Ammon's horn (tissue), 1 donor: Measurements from ENCODE around the gene COMMD10.
"Not testable (repeated sequence)": the region's sequence is repeated elsewhere in the genome, so short reads cannot be mapped to it uniquely, and the experiment has no call there.

Experiments
- DNase-seq: peaks from one replicate; pipeline ENCODE4 v3.0.0-alpha.2; 2016; ENCODE audit warnings: low spot score

COMMD10 gene

DNA sequence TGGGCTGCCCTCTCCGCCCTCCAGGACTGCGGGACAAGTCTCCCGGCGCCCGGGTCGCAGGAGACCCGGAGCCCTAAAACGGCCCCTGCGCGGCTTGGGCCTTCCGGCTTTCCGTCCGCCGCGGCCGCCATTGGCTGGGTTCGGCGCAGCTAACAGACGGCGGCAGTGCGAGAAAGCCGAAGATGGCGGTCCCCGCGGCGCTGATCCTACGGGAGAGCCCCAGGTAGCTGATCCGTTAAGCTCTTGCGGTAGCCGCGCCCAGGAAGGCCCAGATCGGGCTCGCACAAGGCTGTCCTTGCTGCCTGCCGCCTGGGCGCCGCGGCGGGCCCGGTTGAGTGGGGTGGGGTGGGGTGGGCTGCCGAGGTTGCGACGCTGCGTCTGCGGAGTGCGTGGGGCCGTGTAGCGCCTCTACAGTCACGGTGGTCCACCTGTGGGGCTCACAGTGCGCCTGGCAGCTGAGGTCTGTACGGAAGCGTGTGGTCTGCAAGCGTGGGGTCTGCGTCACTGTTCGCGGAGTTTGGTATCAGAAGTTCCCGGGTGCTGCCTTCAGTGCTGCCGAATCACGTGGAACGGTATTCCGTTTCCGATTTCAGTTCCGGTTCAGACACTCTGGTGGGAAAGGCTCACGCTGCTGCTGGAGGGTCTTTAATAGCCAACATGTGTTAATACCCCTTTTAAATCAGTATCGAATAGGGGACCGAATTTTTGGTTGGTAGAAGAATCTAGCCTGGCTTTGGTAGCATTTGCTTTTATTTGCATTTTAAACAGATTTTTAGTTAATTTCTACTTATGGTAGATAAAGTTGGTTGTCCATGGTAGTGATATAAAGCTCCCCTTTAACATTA lies at the start of gene COMMD10:
TSS of gene COMMD10 (plus strand) at position 155 of the 845 bp plus-strand sequence.
- DNase-seq: peak; percentile 91

- DNase-seq: no peak
These were observed 49.7 kb upstream of the COMMD10 start for GRCh38 chr5:116035123-116035522.

DNA sequence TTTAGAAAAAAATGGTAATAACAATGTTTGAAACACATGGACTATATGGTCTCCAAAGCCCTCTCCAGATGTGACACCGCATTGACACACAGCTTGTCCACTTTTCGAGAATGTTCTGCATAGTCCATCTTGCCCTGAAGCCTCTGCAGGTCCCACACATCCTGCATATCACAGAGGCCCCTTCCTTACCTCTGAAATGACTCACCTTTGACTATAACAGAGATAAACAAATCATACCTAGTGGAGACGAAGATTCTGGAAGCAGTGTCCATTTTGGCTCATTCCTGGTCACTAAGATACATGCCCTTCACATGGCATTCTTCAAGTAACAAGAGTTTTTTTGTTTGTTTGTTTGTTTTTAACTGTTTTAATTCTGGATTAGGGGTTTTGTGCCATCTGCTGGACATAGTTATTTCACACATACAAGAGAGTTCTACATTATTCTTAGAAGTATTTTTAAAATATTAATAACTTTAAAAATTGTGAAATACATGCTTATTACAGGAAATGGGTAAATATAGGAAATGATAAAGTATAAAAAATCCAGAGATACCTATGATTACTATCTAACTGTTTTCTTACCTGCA lies 47.5 kb upstream of the COMMD10 start:
- DNase-seq: no peak

DNA sequence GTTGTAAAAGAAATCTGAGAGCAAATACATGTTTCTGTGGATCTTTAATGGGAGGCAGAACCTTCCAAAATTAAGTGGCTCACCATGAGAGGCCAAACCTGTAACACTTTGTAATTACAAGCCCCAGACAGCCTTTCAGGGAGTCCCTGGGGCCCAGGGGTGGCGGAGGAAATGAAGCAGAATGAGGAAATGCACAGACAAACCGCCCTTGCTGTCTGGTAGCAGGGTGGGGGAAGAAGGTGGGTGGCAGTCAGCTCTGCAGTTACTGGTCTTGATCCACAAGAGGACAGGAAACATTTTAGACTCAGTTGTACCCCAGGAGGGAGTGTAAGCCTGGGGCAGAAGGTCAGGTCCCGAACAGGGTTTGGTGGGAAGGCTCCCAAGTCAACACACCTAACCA lies 46.0 kb upstream of the COMMD10 start:
- no peak for DNase-seq

GRCh38 chr5:116042375-116042774 lies 42.5 kb upstream of the COMMD10 start:
- DNase-seq: no peak

GRCh38 chr5:116044073-116044472 lies 40.8 kb upstream of the COMMD10 start:
- DNase-seq: no peak

GRCh38 chr5:116045821-116046220 lies 39.0 kb upstream of the COMMD10 start:
- DNase-seq: no peak

DNA sequence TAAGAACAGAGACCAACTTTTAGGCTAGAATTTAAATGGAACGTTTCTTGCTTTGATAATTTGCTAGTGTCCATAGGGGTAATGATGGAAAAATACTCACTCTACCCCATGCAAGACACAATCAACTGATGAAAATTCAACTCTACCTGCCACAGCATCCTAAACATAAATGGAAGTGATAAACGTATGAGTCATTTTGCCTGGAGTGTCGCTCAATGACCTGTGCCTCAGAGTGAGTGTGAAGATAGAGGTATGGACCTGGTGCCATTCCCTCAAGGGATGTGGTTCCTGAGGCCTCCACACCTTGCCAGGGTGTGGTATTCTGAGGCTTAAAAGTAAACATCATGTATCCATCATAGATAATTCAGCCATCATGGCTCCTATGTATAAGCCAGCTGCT lies 38.6 kb upstream of the COMMD10 start:
- DNase-seq: no peak

DNA sequence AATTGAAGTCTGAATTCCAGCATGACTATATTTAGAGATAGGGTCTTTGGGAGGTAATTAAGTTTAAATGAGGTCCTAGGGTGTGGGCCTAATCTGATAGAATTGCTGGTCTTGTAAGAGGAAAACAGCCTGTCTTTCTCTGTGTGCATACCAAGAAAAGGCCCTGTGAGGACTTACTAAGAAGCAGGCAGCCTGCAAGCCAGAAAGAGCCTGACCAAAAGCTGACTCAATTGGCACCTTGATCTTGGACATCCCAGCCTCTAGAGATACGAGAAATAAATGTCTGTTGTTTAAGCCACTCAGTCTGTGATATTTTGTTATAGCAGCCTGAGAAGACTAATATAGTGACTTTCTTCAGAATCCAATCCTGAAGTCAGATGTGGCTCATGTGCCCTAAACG lies 38.0 kb upstream of the COMMD10 start:
- no peak for DNase-seq

DNA sequence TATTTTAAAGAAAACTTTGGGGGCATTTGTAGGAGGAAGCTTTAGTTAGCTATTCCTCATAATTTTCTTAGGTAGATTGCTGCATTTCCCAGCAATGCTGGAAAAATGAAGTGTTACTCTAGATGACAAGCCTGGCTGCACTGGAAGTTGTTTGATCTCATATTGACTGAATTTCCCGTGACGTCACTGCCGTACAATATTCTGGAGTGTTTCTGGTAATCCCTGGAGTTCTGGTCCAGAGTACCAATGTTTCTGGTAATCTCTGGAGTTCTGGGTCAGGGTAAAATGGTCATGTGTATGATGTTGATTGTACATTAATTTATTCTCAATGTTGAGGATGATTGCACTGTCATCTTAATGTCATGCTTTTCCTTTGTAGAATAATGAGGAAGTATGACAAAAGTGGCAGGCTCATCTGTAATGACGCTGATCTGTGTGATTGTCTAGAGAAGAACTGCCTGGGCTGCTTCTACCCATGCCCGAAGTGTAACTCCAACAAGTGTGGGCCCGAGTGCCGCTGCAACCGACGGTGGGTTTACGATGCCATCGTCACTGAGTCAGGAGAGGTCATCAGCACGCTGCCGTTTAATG lies 26.4 kb upstream of the COMMD10 start:
- DNase-seq: no peak

DNA sequence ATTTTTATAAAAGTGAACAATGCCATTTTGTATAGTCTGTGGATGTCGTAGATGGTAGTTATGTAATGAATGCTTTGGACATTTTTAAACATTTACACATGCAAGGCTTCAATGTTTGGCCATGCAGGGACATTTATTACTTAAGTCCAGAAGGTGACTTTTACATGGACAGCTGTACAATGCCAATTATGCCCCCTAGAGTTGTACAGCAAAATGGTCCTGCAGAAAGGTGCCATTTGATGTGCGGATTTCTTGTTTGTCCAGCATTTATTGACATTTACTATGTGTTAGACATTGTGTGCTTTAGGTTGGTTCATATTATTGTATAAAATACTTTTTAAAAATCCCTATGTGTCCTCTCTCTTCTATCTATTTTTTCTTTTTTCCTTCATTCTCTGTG lies 22.5 kb upstream of the COMMD10 start:
- no peak for DNase-seq

GRCh38 chr5:116063950-116064349 lies 20.9 kb upstream of the COMMD10 start:
- no peak for DNase-seq

- DNase-seq: peak; percentile 72
These were observed 16.7 kb upstream of the COMMD10 start for GRCh38 chr5:116068028-116068632.

- DNase-seq: no peak
These were observed 13.6 kb upstream of the COMMD10 start for GRCh38 chr5:116071211-116071610.

DNA sequence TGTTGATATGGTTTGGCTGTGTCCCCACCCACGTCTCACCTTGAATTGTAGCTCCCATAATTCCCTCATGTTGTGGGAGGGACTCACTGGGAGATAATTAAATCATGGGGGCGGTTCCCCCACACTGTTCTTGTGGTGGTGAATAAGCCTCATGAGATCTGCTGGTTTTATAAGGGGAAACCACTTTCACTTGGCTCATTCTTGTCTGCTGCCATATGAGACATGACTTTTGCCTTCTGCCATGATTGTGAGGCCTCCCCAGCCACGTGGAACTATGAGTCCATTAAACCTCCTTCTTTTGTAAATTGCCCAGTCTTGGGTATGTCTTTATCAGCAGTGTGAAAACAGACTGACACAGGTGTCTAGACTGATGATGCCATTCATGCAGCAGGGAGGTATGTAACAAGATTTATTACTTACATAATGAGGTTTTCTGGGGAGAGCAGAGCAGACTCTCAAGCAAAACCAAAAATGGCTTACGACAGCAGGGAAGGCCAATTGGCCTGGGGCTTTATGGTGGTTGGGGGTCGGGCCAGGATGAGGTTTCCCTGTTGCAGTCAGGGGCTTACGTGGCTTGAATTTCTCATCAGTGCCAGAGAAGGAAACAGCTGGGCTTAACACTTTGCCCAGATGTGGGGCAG lies 9.5 kb upstream of the COMMD10 start:
- no peak for DNase-seq

DNA sequence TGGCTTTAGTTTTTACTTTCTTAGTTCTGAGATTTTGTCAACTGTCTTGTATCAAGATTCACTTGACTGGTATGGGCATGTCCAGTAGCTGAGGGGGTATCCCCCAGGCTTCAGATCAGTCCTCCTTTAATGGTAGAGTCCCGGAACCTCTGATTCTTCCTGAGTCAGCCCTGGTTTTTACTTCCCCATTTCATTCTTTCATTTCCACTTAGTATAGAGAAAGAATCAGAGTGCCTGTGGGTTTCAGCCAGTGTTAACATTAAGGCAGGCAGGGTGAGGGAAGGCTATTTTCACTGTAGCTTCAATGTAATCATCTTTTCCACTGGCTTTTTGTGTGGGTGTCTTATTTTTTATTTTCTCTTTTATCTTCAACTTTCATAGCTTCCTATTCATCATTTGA lies 8.3 kb upstream of the COMMD10 start:
- peak; percentile 27 for DNase-seq

DNA sequence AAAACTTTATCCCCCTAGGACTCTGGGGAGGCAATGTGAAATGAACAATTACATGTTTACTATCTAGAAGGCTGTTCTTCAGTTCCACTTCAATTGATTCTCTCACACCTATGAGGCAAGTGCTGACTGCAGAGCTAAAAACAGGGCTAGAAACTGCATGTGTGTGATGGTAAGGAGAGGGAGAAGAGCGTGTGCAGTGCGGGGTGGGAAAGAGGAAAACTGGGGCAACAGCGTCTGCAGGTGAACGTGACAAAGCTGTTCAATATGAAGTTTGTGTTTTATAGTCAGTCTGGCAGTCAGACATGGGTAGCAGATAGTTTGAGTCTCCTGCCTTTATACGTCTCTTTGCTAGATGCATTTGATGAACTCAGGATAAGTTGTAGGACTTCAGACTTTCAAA lies 6.6 kb upstream of the COMMD10 start:
- no peak for DNase-seq

GRCh38 chr5:116084287-116084691 lies 536 bp upstream of the COMMD10 start:
- DNase-seq: peak; percentile 23

GRCh38 chr5:116086309-116086708 lies 1.5 kb downstream of the COMMD10 start:
- DNase-seq: not testable (repeated sequence)

DNA sequence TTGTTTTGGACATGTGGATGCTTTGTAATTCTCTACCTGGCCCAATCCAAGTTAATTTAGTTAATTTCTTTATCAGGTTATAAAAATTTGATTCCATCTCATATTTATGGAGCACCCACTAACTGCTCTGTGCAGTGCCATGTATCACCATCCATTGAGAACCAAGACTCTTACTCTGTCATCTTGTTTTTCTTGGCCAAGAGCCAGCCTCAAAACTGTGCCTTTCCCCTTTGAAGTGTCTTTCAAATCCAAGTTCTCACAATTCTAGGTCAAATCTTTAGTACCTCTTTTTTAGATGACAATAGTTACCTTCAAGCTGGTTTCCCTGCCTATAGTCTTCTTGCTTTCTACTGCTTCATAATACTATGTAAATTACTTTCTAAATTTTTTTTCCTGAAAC lies 3.2 kb downstream of the COMMD10 start:
- no peak for DNase-seq

DNA sequence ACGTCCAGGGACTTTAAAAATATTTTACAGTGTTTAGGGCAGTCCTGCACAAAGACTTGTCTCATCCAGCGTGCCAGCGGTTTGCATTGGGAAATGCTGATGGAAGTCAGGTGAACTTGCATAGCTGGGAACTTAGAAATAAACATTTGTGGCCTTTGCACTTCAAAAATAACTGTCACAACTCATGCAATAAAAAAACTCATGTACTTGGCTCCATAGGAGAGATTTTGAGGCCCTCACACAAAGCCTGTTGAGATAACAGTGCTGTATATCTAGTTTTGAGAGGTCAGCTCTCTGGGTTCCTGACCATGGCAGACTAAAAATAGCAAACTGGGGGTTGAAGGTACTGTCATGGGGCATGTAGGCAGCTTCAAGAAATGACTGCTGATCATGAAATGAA lies 5.5 kb downstream of the COMMD10 start:
- DNase-seq: no peak

GRCh38 chr5:116091416-116091815 lies 6.6 kb downstream of the COMMD10 start:
- DNase-seq: no peak
